GM23338 (cell line): ENCODE data around the gene RGS2. TPM values are rescaled to one million over a fixed set of nuclear protein-coding genes. Genes with fewer than 3 reads are reported as not detected.

Experiments
- ATAC-seq: fragments of 200-7000 bp; cut with Tn5 transposase; 3 replicates; pipeline ENCODE4 v1.9.1; 2020
- DNase-seq: peaks from one replicate; pipeline ENCODE4 v3.0.0-alpha.2; 2015; ENCODE audit warnings: low spot score
- H2AFZ ChIP-seq: fragments of 200-600 bp; sonication (generic); 2 replicates; pipeline ENCODE4 v1.8.0; 2016; ENCODE audit warnings: antibody characterized with exemption, mild to moderate bottlenecking, moderate library complexity
- H3F3A ChIP-seq: fragments of 200-600 bp; sonication (generic); replicated peaks from 2 replicates; pipeline ENCODE4 v1.8.0; 2017; ENCODE audit warnings: antibody characterized with exemption, mixed run types, low read depth
- H3K27ac ChIP-seq: fragments of 200-600 bp; sonication (generic); 2 replicates; pipeline ENCODE4 v1.6.1; 2016; ENCODE audit warnings: low read depth
- H3K27me3 ChIP-seq: fragments of 200-600 bp; sonication (generic); 2 replicates; pipeline ENCODE4 v1.8.0; 2016; ENCODE audit warnings: mild to moderate bottlenecking, mixed run types, moderate library complexity; ENCODE audit not compliant: insufficient read depth
- H3K36me3 ChIP-seq: fragments of 200-600 bp; sonication (generic); 2 replicates; pipeline ENCODE4 v1.8.0; 2016; ENCODE audit warnings: mild to moderate bottlenecking; ENCODE audit not compliant: insufficient read depth
- H3K4me1 ChIP-seq: fragments of 200-600 bp; sonication (generic); 2 replicates; pipeline ENCODE4 v1.8.0; 2016; ENCODE audit warnings: mild to moderate bottlenecking, moderate library complexity; ENCODE audit not compliant: insufficient read depth
- H3K4me2 ChIP-seq: fragments of 200-600 bp; sonication (generic); 2 replicates; pipeline ENCODE4 v1.7.1; 2017; ENCODE audit warnings: mixed run types
- H3K4me3 ChIP-seq: fragments of 200-600 bp; sonication (generic); 2 replicates; pipeline ENCODE4 v1.6.1; 2016; ENCODE audit warnings: mixed run types
- H3K79me2 ChIP-seq: fragments of 200-600 bp; sonication (generic); replicated peaks from 2 replicates; pipeline ENCODE4 v1.8.0; 2017; ENCODE audit warnings: mild to moderate bottlenecking; ENCODE audit not compliant: insufficient read depth
- H3K9me2 ChIP-seq: fragments of 200-600 bp; sonication (generic); 2 replicates; pipeline ENCODE4 v1.8.0; 2017; ENCODE audit not compliant: insufficient read depth
- H4K20me1 ChIP-seq: fragments of 200-600 bp; sonication (generic); replicated peaks from 2 replicates; pipeline ENCODE4 v1.8.0; 2017; ENCODE audit warnings: mild to moderate bottlenecking; ENCODE audit not compliant: insufficient read depth
- H3K27ac Mint-ChIP-seq: 2 replicates; pipeline ENCODE4 v1.8.0; 2020; ENCODE audit warnings: inconsistent platforms, mild to moderate bottlenecking, moderate library complexity, mixed read lengths
- H3K27me3 Mint-ChIP-seq: 3 replicates; pipeline ENCODE4 v1.8.0; 2022; ENCODE audit warnings: low read depth, mild to moderate bottlenecking, moderate library complexity, mixed read lengths, inconsistent platforms; ENCODE audit not compliant: insufficient read depth, poor library complexity
- H3K36me3 Mint-ChIP-seq: 3 replicates; pipeline ENCODE4 v1.8.0; 2021; ENCODE audit warnings: low read depth, mild to moderate bottlenecking, inconsistent platforms, moderate library complexity, mixed read lengths
- H3K4me1 Mint-ChIP-seq: 3 replicates; pipeline ENCODE4 v1.8.0; 2020; ENCODE audit warnings: mild to moderate bottlenecking, inconsistent platforms, mixed read lengths
- H3K4me3 Mint-ChIP-seq: 3 replicates; pipeline ENCODE4 v1.8.0; 2021; ENCODE audit warnings: moderate library complexity, mild to moderate bottlenecking, inconsistent platforms, mixed read lengths
- H3K9me3 Mint-ChIP-seq: 3 replicates; pipeline ENCODE4 v1.8.0; 2020; ENCODE audit warnings: moderate library complexity, mild to moderate bottlenecking, inconsistent platforms, mixed read lengths
- CREB1 ChIP-seq: fragments of 250-450 bp; sonication (Bioruptor Pico); IDR thresholded peaks from 2 replicates; pipeline ENCODE4 v1.5.0; 2020; ENCODE audit warnings: low read depth, mild to moderate bottlenecking, moderate library complexity
- CTCF ChIP-seq, 2 experiments: fragments of 200-600 bp in 1 of 2; sonication (generic) in 1 of 2; conservative IDR thresholded peaks; 2 replicates each; pipeline versions ENCODE4 v1.5.1 to v1.6.1; 2016 to 2017; ENCODE audit warnings: antibody characterized with exemption in 2 of 2, low read depth in 2 of 2, mild to moderate bottlenecking in 2 of 2, moderate library complexity in 1 of 2
- ETS1 ChIP-seq: IDR thresholded peaks from 2 replicates; pipeline ENCODE4 v1.6.1; 2016; ENCODE audit warnings: antibody characterized with exemption
- EZH2 ChIP-seq: fragments of 200-600 bp; sonication (generic); IDR thresholded peaks from one replicate; pipeline ENCODE4 v1.8.0; 2017; ENCODE audit warnings: antibody characterized with exemption, mild to moderate bottlenecking, low read depth; ENCODE audit not compliant: unreplicated experiment
- EZH2phosphoT487 ChIP-seq: fragments of 200-600 bp; sonication (generic); IDR thresholded peaks from one replicate; pipeline ENCODE4 v1.8.1; 2018; ENCODE audit warnings: antibody characterized with exemption; ENCODE audit not compliant: unreplicated experiment
- JUNB ChIP-seq: IDR thresholded peaks from one replicate; pipeline ENCODE4 v1.6.1; 2016; ENCODE audit warnings: antibody characterized with exemption; ENCODE audit not compliant: unreplicated experiment
- NANOG ChIP-seq: IDR thresholded peaks from 2 replicates; pipeline ENCODE4 v1.6.1; 2016; ENCODE audit warnings: antibody characterized with exemption, borderline replicate concordance
- POLR2AphosphoS5 ChIP-seq: IDR thresholded peaks from 2 replicates; pipeline ENCODE4 v1.6.1; 2016; ENCODE audit warnings: antibody characterized with exemption, low read depth
- REST ChIP-seq: IDR thresholded peaks from one replicate; pipeline ENCODE4 v1.6.1; 2018; ENCODE audit warnings: antibody characterized with exemption; ENCODE audit not compliant: unreplicated experiment
- STAT1 ChIP-seq: IDR thresholded peaks from one replicate; pipeline ENCODE4 v1.6.1; 2016; ENCODE audit warnings: antibody characterized with exemption; ENCODE audit not compliant: unreplicated experiment
- ZNF114 ChIP-seq: fragments of 250-450 bp; sonication (Bioruptor Pico); IDR thresholded peaks from 2 replicates; pipeline ENCODE4 v1.5.0; 2020; ENCODE audit warnings: mild to moderate bottlenecking, moderate library complexity
- ZNF331 ChIP-seq: fragments of 250-450 bp; sonication (Bioruptor Pico); IDR thresholded peaks from 2 replicates; pipeline ENCODE4 v1.5.0; 2020; ENCODE audit warnings: low read depth, mild to moderate bottlenecking, moderate library complexity
- ZNF462 ChIP-seq: fragments of 250-450 bp; sonication (Bioruptor Pico); IDR thresholded peaks from 2 replicates; pipeline ENCODE4 v1.5.0; 2020; ENCODE audit warnings: mild to moderate bottlenecking, moderate library complexity
- polyA plus RNA-seq: library from polyadenylated mRNA; unstranded; fragments of >200 nt; fragmentation: Nextera tagmentation; extraction: Ambion mirVana; gene quantifications from 2 replicates; pipeline ENCODE4 v1.2.1, GENCODE V29; 2016
- total RNA-seq: library from RNA; depleted of rRNA; stranded (reverse); fragments of >200 nt; shearing (Covaris generic); gene quantifications from 2 replicates; pipeline ENCODE4 v1.2.3, GENCODE V29; 2014

The RGS2 gene
- total and polyA plus RNA-seq, 2 experiments from 2014 or later: 13.8 to 24.8 TPM

- peaks cover 9% of the 10 kb centered on the region for H3K27me3 Mint-ChIP-seq
- H3K79me2 ChIP-seq: no peaks in the 10 kb centered on the region
- peak overlapping the region; percentile 38 for H2AFZ ChIP-seq
- H3K4me1 ChIP-seq: peaks cover 26% of the 10 kb centered on the region
- peaks cover 3% of the 10 kb centered on the region; the same call in 2 of the 3 replicates for H3K36me3 Mint-ChIP-seq
- no peak for ATAC-seq
- TF ChIP-seq JUNB (no peak), REST (no peak), NANOG (no peak), ZNF331 (CRISPR knock-in tag) (no peak), CTCF (conservative IDR thresholded peaks at IDR 0.05; ENCODE audit: low read depth in 2 of 2) (no peak), ZNF462 (CRISPR knock-in tag) (no peak), STAT1 (no peak), CREB1 (CRISPR knock-in tag) (no peak), POLR2AphosphoS5 (no peak), ZNF114 (CRISPR knock-in tag) (no peak), EZH2 (no peak), ETS1 (no peak), EZH2phosphoT487 (no peak)
- H3K4me1 Mint-ChIP-seq: peaks cover 40% of the 10 kb centered on the region
- no peaks in the 10 kb centered on the region for H3K36me3 ChIP-seq
- peaks cover 4% of the 10 kb centered on the region for H3K9me2 ChIP-seq
- no peaks in the 10 kb centered on the region for H4K20me1 ChIP-seq
- H3K27me3 ChIP-seq: no peaks in the 10 kb centered on the region
- H3K27ac ChIP-seq: no peak overlapping the region
- H3F3A ChIP-seq: no peaks in the 10 kb centered on the region
- no peak overlapping the region for H3K4me3 ChIP-seq
- no peaks in the 10 kb centered on the region; the same call in 2 of the 3 replicates for H3K9me3 Mint-ChIP-seq
- no peak overlapping the region for H3K27ac Mint-ChIP-seq
- H3K4me3 Mint-ChIP-seq: no peak overlapping the region
- H3K4me2 ChIP-seq: no peak overlapping the region
- no peak for DNase-seq
Observed at GRCh38 chr1:192835116-192835515, 26.3 kb downstream of the RGS2 start.
